Brain microvascular endothelial cell (primary cell): ENCODE results near the gene KAZN.

Experiments
- DNase-seq: peaks from one replicate; pipeline ENCODE4 v3.0.0-alpha.2; 2020
- H3K27ac ChIP-seq: fragments of 250-450 bp; sonication (Bioruptor Pico); 2 replicates; pipeline ENCODE4 v1.5.1; 2020; ENCODE audit warnings: mild to moderate bottlenecking, moderate library complexity
- H3K27me3 ChIP-seq: fragments of 250-450 bp; sonication (Bioruptor Pico); replicated peaks from 2 replicates; pipeline ENCODE4 v1.5.1; 2020; ENCODE audit warnings: mild to moderate bottlenecking
- H3K36me3 ChIP-seq: fragments of 250-450 bp; sonication (Bioruptor Pico); replicated peaks from 2 replicates; pipeline ENCODE4 v1.5.1; 2020; ENCODE audit warnings: mild to moderate bottlenecking
- H3K4me3 ChIP-seq: 2 replicates; pipeline ENCODE4 v1.5.1; 2011; ENCODE audit warnings: low read depth, mild to moderate bottlenecking, control low read depth, low read length, moderate library complexity
- CTCF ChIP-seq: IDR thresholded peaks from 2 replicates; pipeline ENCODE4 v1.5.1; 2011; ENCODE audit warnings: low read depth, mild to moderate bottlenecking, moderate library complexity, low read length, control low read depth, inconsistent platforms; ENCODE audit errors: missing control alignments
- in situ Hi-C: cut with HindIII; loops from 2 replicates; pipeline ENCODE4 v1.10.0; 2017; ENCODE audit warnings: low sequenced_read_pairs, low pct_ligation_motif_present

The KAZN gene

GRCh38 chr1:14678011-14678638, 79.6 kb downstream of the KAZN start:
- in situ Hi-C loops: no loop called here
- DNase-seq: no peak
- no peak overlapping the region for H3K27ac ChIP-seq
- no peak overlapping the region for H3K4me3 ChIP-seq
- no peaks in the 10 kb centered on the region for H3K27me3 ChIP-seq
- no peak for TF ChIP-seq CTCF
- H3K36me3 ChIP-seq: no peaks in the 10 kb centered on the region

- Histone ChIP-seq H3K36me3 (no peaks in the 10 kb centered on the region), H3K27me3 (no peaks in the 10 kb centered on the region), H3K4me3 (no peak overlapping the region), H3K27ac (no peak overlapping the region)
- in situ Hi-C loops: no loop called here
- DNase-seq: no peak
- no peak for TF ChIP-seq CTCF
These were observed 80.7 kb downstream of the KAZN start for GRCh38 chr1:14679027-14679688.

GRCh38 chr1:14681182-14681581, 82.7 kb downstream of the KAZN start:
- H3K27me3 ChIP-seq: no peaks in the 10 kb centered on the region
- H3K4me3 ChIP-seq: no peak overlapping the region
- no peak overlapping the region for H3K27ac ChIP-seq
- in situ Hi-C loops: no loop called here
- no peak for DNase-seq
- no peak for TF ChIP-seq CTCF
- H3K36me3 ChIP-seq: no peaks in the 10 kb centered on the region

GRCh38 chr1:14682941-14683621, 84.6 kb downstream of the KAZN start:
- no peak for TF ChIP-seq CTCF
- DNase-seq: no peak

GRCh38 chr1:14685078-14685477, 86.6 kb downstream of the KAZN start:
- no peak for TF ChIP-seq CTCF
- in situ Hi-C loops: no loop called here

More at GRCh38 chr1:14682941-14683621, 84.6 kb downstream of the KAZN start:
- Histone ChIP-seq H3K36me3 (no peaks in the 10 kb centered on the region), H3K4me3 (no peak overlapping the region), H3K27ac (no peak overlapping the region), H3K27me3 (no peaks in the 10 kb centered on the region)
- in situ Hi-C loops: no loop called here

More at GRCh38 chr1:14685078-14685477, 86.6 kb downstream of the KAZN start:
- no peak for DNase-seq
- no peaks in the 10 kb centered on the region for H3K27me3 ChIP-seq
- no peak overlapping the region for H3K27ac ChIP-seq
- H3K4me3 ChIP-seq: no peak overlapping the region
- H3K36me3 ChIP-seq: no peaks in the 10 kb centered on the region
